A673 (cell line): Measurements from ENCODE around the gene NACA2.

Experiments
- EZH2 ChIP-seq: fragments of 200-600 bp; sonication (generic); IDR thresholded peaks from 2 replicates; pipeline ENCODE4 v1.6.1; 2017; ENCODE audit warnings: borderline replicate concordance, low read depth, mild to moderate bottlenecking, mixed read lengths, antibody characterized with exemption, low read length; ENCODE audit not compliant: poor library complexity, severe bottlenecking
- TF ChIP-seq, protein P1 (sequence below): fragments of 300-800, 200-600 bp; sonication (generic); conservative IDR thresholded peaks from 2 replicates; pipeline ENCODE4 v1.5.1; 2017; ENCODE audit warnings: low read depth, mild to moderate bottlenecking, antibody characterized with exemption, low read length, moderate library complexity, mixed read lengths

- TF ChIP-seq, protein P1, sequence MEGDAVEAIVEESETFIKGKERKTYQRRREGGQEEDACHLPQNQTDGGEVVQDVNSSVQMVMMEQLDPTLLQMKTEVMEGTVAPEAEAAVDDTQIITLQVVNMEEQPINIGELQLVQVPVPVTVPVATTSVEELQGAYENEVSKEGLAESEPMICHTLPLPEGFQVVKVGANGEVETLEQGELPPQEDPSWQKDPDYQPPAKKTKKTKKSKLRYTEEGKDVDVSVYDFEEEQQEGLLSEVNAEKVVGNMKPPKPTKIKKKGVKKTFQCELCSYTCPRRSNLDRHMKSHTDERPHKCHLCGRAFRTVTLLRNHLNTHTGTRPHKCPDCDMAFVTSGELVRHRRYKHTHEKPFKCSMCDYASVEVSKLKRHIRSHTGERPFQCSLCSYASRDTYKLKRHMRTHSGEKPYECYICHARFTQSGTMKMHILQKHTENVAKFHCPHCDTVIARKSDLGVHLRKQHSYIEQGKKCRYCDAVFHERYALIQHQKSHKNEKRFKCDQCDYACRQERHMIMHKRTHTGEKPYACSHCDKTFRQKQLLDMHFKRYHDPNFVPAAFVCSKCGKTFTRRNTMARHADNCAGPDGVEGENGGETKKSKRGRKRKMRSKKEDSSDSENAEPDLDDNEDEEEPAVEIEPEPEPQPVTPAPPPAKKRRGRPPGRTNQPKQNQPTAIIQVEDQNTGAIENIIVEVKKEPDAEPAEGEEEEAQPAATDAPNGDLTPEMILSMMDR, result 0 out of 2 replicates have a peak, but pooled peaks have one; percentile 8
- no peak for TF ChIP-seq EZH2
These were observed 11.1 kb downstream of the NACA2 start for GRCh38 chr17:61579961-61580360.
